Smooth muscle cell of the brain vasculature (primary cell): ENCODE data around the gene EGFL8.

Source experiments
- DNase-seq: peaks from one replicate; pipeline ENCODE4 v3.0.0-alpha.2; 2012; ENCODE audit warnings: low read depth, low spot score

The EGFL8 gene

GRCh38 chr6:32146687-32147086 lies 17.7 kb upstream of the EGFL8 start:
- DNase-seq: no peak

DNA sequence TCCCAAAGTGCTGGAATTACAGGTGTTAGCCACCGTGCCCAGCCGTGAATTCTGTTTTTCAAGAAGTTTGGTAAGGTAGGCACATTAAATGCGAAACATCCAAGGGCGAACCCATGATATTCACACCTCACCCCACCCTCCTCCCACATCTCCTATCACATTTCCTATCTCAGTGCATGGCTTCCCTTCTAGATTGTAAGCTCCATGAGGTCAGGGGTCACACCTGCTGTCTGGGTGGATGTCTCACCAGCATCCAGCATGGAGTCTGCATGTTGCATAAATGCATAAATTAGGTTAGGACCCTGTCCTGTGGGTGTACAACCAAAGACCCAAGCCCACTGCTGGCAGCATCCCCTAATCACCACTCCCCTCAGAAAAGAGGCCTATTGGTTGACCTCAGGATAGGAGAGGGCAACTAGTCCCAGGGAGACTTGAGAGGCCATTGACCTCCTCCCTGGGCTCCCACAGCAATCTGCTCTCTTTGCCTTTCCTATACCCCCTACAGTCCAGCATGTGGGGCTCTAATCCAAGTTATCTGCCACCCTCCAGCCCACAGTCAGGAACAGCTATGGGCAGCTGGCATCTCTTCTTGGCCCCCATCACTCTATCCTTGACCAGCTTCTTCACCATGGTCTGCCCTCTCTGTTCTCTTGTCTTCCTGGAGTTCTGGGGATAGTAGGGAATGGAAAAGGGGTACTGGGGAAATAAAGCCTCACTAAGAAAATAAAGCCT lies 16.8 kb upstream of the EGFL8 start:
- no peak for DNase-seq

GRCh38 chr6:32148289-32149091 lies 15.9 kb upstream of the EGFL8 start:
- no peak for DNase-seq

- DNase-seq: no peak
Measured at GRCh38 chr6:32149092-32149755, 15.2 kb upstream of the EGFL8 start.

GRCh38 chr6:32149932-32150870 lies 14.2 kb upstream of the EGFL8 start:
- no peak for DNase-seq

DNA sequence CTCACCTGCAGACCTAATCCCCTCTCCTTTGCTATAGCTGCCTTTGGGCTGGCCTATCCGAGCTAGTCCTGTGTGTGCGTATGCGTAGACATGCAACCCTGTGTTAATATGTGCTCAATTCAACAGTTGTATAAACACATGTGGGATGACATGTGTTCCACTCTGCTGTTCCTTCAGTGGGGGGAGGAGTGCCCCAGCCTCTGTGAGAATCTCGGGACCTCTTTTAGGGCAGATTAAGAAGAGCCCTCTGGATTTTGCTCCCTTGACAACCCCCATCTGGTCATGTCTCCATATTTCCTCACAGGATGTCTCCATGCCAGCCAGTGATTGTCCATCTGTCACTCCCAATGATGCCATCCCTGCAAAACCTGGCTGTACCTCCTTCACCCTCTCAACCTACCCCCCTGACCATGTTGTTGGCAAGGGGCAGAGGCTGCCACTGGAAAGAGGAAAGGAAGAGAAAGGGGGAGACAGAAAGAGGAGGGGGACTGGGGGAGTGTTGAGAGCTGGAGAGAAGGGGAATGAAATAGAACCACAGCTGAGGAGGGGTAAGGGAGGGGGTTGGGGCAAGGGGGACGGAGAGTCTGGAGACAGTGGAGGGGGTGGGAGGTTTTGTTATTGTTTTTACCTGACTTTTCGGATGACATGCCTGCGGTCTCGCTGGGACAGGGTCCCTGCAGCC lies 13.1 kb upstream of the EGFL8 start:
- DNase-seq: no peak

GRCh38 chr6:32151863-32152768 lies 12.3 kb upstream of the EGFL8 start, which contains the start of gene PRRT1:
Gene PRRT1, minus strand, starts transcription at chr6:32151939. Its CDS starts 112 bp downstream, at chr6:32151827.
- DNase-seq: no peak

DNA sequence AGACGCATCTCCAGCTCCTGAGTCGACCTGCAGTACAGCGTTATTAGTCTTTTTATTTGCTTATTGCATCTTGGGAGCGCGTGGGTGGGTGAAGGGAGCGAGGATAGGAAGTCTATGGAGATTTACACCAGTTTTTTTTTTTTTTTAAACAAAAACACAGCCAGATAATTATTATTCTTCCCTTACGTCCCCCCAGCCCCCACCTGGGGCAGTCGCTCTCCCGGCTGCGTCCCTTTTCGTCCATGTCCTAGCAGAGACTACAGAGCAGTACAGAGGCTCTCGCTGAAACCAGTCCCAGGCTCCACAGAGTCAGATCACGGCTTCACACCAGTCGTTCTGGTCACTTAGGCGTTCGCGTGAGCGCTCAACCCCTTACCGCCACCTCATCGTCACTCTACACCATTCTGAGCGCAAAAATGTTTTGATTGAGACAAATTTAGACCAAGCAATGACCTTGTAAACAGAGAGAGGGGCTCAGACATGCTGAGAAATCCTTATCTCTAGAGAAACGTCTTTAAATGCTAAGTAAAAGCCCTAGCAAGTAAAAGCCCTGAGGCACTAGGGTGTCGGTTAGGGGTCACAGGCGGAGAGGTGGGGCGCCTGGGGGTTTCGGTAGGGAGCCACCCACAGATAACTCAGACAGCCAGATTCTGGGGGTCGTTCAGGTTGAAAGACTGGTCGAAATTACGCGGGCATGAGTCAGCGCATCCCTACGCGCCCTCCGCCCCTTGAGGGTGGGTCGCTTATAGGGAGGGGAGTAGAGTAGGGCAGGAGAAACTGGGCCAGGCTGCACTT lies 11.4 kb upstream of the EGFL8 start:
- no peak for DNase-seq

DNA sequence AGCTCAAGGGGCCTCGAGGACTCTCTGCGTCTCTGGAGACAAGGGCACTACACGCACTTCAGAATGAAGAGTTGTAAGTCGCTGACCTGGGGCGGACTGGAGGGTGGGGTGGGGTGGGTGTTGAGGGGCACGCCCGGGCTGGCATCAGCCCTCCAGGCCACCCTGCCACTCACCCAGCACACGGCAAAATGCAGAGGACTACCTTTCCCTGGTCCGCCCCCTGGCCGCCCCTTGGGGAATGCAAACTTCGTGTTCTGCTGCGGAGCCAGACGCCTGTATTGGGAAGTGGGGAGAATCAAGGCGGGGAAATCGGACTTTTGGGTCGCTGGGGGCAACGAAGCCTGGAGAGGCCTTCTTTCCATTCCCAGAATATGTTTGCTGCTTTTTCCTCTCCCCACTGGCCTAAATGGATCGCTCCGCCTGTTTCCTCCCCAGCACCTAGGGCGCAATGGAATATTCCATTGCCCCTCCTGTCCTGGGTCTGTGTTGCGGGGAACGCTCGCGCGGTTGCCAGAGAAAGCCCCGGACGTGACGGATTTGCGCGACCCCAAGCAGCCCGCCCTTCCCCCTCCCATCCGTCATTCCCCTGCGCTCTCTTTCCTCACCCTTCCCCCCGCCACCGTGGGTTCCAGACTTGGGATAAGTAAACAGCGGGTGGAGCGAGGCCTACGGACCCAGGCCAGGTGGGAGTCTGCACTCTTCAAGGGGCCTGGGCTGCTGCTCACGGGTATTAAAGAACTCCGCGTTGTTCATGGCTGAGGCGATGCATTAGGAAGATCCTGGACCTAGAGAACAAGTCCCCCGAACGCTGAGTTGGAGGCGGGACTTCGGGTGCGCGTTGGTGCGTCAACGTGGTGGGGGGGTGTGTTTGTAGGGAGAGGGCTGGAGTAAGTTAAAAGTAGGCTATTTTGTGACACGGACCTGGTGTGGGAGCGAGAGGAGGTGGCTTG lies 10.6 kb upstream of the EGFL8 start, which contains the start of gene PPT2:
PPT2 (plus strand) TSS at position 578 of the 950 bp plus-strand sequence. CDS start 454 bp downstream, outside the sequence.
- DNase-seq: peak; percentile 84

- DNase-seq: no peak
Measured at GRCh38 chr6:32154514-32155161, 9.8 kb upstream of the EGFL8 start.

GRCh38 chr6:32156891-32157290 lies 7.5 kb upstream of the EGFL8 start:
- no peak for DNase-seq

- DNase-seq: no peak
Measured at GRCh38 chr6:32158052-32158451, 6.3 kb upstream of the EGFL8 start.

DNA sequence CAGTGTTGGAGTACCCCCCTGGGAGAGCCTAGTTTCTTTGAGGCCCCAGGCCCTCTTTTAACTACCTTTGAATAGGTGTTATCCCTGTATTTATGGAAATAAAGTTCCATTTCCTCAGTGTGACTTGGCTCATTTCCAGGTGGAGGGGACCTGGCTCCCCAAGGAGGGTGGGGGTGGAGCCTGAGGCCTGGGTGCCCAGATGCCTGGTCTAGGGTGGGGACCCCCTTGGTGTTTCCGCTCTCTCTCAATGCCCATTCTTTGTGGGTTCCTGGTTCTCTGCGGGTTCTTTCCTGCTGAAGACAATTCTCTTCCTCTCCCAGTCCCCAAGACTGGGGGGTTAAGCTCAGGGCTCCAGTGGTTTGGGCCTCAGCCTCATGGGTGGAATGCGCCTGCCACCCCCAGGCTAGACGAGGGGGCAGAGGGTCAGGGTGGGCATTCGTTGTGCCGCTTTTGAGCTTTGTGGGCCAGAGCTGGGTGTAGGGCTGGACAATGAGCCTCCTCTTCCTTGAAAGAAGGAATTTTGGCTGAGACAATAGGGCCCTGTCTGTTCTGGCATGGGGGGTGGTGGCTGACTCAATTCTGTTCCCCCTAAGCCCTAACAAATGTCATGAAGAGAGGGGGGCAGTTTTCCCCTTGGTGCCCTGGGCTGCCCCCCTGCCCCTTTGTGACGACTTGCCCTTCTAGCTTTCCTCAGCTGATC lies 686 bp upstream of the EGFL8 start:
- DNase-seq: no peak

DNA sequence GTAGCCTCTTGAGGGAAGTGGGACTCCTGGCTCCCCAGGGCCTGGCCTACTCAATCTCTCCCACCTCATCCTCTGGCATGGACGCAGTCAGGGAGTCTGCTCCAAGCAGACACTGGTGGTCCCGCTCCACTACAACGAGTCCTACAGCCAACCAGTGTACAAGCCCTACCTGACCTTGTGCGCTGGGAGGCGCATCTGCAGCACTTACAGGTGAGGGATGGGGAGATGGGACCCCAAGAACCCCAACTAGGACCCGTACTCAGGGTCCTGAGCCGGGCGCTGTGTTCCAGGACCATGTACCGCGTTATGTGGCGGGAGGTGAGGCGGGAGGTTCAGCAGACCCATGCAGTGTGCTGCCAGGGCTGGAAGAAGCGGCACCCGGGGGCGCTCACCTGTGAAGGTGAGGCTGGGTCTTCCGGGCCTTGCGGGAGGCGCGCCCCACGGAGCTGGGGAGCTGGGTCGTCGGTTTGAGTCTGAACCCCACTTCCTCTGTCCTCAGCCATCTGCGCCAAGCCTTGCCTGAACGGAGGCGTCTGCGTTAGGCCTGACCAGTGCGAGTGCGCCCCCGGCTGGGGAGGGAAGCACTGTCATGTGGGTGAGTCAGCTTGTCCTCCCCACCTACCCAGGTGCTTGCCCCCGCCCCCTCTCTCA lies 2.1 kb downstream of the EGFL8 start:
- no peak for DNase-seq

DNA sequence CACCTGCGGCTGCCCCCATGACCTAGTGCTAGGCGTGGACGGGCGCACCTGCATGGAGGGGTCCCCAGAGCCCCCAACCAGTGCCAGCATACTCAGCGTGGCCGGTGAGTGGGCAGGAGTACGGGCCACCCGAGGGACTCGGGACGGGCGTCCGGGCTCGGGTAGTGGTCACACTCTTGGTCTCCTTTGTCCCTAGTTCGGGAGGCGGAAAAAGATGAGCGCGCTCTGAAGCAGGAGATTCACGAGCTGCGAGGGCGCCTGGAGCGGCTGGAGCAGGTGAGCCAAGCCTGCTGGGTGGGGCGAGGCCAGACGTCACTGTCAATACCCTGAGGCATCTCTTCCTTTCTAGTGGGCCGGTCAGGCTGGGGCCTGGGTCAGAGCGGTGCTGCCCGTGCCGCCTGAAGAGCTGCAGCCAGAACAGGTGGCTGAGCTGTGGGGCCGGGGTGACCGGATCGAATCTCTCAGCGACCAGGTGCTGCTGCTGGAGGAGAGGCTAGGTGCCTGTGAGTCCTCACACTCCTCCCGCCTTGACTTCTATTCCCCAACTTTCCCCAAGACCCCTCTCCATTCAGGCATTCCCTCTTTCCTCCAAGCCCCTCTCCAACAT lies 2.9 kb downstream of the EGFL8 start:
- no peak for DNase-seq
